ENCODE data around the gene GSTK1. TPM values are rescaled to one million over a fixed set of nuclear protein-coding genes. Genes with fewer than 3 reads are reported as not detected.
A peak's percentile ranks its signal among the peaks of the same experiment; 100 is the strongest.

GSTK1 gene
- total RNA-seq, 1 experiment from 2014 or later, result 298 TPM

DNA sequence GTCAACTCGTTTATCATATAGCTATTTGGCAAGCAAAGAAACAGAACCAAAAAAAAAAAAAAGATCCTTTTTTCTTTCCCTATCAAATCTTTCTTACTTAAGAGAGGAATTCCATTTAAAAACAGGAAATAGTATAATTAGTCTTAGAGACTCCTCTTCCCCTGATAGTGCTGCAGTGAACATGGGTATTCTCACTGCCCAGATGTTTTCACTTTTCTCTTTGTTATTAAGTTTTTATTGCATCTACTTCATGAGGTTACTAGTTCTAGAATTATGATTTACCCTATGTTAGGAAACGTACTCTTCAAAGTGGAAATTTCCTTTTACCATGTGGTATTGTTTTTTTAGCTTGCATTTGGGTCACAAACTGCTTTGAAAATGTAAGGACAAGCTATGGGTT lies 33.4 kb downstream of the GSTK1 start:
- no peak for DNase-seq (ENCODE audit: low spot score)

DNA sequence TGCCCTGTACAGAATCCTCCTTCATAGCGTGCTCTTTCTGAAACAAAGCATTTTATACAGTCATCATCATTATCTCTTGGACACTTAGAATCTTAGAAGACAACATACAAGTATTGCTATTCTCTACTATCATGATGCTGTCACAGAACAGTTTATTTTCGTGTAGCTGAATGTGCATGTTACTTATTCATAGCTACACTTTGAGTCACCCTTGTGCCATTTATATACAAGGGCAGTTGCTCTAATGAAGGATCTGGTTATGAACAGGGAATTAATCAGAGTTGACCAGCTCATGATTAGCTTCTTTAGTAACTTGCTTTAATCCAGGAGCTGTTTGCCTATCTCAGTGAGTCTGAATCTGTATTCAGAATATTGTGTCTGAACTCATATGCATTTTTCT lies 36.1 kb downstream of the GSTK1 start:
- DNase-seq (ENCODE audit: low spot score), result no peak

DNA sequence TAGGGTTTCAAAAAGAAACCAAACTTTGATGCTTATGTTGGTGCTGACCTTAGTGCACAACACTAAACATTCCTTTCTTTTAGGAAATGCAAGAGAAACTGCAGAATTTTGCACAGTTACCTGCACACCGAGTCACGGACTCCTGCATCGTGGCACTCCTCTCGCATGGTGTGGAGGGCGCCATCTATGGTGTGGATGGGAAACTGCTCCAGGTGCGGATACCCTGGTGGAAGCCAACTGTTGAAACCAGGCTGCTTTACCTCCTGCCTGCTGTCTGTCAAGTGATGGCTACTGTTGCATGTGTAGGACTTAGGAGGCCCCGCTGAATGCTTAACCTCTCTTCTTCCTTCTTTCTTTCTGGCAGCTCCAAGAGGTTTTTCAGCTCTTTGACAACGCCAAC lies 36.6 kb downstream of the GSTK1 start:
- peak; percentile 72 for DNase-seq (ENCODE audit: low spot score)

DNA sequence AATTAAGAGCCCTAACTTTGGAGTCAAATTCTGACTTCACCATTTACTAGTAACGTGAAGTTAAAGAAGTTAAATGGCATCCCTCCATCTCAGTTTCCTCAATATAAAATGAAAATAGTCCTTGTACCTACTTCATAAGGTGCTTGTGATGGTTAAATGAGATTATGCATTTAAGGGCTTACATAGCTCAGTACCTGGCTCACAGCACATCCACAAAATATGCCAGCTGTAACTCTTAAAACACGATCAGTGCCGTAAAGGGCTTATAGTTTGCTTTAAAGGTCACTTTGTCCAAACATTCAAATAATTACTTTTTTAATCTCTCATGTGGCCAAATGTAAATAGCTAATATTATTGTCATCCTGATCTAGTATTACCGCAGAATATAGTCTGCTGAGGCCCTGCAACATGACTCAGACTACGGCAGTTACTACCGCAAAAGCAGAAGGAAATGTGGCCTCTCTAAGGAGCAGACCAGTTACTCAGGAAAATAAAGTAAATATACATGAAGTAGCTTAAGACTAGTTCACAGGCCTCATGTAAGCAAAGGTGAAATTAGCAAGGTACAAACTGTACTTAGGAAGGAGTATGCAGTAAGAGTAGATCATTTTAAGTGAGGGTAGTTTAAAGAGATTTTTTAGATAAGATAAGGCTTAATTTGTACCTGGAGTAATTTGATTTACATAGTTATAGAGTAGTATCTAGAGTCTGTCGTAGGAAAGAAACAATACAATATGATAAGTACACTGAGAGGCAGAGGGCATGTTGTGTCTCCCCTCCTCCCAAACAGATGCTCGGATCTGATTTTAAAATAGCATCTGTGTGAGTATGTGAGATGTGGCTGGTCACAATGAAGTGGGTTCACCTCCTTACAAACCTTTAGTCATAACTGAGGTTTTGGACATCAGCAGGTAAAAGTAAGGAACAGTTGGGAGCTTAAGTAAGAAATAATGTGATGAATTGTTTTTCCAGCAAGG lies 38.0 kb downstream of the GSTK1 start:
- no peak for DNase-seq (ENCODE audit: low spot score)

DNA sequence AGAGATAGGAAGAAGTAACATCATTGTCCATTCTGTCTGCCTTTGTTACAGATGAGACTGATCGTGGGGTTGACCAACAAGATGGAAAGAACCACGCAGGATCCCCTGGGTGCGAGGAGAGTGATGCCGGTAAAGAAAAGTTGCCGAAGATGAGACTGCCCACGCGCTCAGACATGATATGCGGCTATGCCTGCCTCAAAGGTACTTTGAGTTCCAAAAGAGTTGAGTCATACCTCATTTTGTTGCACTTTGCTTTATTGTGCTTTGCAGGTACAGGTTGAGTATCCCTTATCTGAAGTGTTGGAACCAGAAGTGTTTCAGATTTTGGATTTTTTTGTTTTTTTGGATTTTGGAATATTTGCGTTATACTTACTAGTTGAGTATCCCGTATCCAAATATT lies 40.5 kb downstream of the GSTK1 start:
- no peak for DNase-seq (ENCODE audit: low spot score)

DNA sequence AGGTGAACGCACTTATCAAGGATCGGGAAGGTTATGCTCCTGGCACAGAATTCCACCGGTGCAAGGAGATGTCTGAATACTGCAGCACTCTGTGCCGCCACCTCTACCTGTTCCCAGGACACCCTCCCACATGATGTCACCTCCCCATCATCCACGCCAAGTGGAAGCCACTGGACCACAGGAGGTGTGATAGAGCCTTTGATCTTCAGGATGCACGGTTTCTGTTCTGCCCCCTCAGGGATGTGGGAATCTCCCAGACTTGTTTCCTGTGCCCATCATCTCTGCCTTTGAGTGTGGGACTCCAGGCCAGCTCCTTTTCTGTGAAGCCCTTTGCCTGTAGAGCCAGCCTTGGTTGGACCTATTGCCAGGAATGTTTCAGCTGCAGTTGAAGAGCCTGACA lies 41.7 kb downstream of the GSTK1 start:
- DNase-seq (ENCODE audit: low spot score), result no peak

DNA sequence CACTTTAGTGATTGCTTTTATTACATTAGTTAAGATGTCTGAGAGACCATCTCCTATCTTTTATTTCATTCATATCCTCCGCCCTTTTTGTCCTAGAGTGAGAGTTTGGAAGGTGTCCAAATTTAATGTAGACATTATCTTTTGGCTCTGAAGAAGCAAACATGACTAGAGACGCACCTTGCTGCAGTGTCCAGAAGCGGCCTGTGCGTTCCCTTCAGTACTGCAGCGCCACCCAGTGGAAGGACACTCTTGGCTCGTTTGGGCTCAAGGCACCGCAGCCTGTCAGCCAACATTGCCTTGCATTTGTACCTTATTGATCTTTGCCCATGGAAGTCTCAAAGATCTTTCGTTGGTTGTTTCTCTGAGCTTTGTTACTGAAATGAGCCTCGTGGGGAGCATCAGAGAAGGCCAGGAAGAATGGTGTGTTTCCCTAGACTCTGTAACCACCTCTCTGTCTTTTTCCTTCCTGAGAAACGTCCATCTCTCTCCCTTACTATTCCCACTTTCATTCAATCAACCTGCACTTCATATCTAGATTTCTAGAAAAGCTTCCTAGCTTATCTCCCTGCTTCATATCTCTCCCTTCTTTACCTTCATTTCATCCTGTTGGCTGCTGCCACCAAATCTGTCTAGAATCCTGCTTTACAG lies 42.3 kb downstream of the GSTK1 start:
- DNase-seq (ENCODE audit: low spot score), result peak; percentile 98

DNA sequence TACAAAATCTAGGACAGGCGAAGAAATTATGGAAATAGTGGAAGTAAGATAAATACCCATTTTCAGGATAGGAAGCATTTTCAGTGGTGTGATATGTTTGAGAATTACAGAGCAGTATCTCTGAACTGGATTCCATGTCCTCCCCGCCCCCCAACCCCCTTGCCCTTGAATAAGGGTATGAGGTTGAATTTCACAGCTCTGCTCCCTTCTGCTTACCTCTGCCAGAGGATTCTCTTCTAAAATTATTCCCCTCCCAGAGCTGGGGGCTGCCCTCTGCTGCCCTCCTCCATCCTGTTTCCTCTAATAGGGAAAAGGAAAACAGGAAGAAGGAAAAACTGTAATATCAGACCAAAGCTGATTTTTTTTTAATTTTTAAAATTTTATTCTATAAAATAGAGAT lies 45.4 kb downstream of the GSTK1 start:
- DNase-seq (ENCODE audit: low spot score), result no peak

DNA sequence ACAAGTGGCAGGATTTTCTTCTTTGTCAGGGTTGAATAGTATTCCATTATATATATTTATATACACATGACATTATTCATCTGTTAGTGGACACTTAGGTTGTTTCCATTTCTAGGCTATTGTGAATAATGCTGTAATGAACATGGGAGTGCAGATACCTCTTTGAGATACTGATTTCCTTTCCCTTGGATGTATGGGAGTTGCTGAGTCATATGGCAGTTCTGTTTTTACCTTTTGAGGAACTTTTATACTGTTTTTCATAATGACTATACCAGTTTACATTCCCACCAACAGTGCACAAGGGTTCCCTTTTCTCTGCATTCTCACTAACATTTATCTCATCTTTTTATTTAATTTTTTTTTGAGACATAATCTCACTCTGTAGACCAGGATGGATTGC lies 50.9 kb downstream of the GSTK1 start:
- no peak for DNase-seq (ENCODE audit: low spot score)

DNA sequence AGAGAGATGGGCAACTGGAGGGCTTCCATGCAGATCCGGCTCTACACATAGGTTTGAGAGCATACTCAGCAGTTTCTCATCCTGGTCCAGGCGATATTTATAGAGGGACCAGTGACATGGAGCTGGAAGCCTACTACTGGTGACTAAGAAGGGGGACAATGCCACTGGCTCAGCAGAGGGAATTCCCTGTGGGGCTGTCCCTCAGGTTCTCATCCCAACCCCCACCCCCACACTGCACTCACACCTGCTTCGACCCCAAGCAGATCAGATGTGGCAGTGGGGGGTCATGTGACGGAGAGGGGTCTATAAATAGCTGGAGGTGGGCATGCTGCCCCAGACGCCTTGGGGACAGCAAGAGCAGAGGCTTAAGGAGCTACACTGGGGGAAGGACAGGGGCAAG lies 52.5 kb downstream of the GSTK1 start, which contains the start of gene CLCN1:
Gene CLCN1 (plus strand): TSS at position 336 of the 400 bp plus-strand sequence. CDS start 102 bp downstream, outside the sequence.
- DNase-seq (ENCODE audit: low spot score), result no peak

DNA sequence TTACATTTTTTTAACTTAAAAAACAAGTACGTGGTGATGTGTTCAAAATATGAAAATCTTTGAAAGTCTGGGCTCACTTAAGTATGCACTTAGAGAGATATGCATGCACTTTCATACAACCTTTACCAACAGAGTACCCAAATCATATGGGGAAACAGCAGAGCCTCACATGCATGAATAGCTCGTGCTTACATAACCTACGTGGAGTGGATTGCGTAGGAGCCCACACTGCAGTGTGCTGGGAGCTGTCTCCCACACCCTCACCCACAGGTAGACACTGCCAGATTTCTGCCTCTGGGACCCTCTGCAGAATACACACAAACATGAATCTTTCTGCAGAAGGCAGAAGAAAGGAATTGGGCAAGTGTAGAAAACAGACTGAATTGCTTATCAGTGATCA lies 53.3 kb downstream of the GSTK1 start:
- no peak for DNase-seq (ENCODE audit: low spot score)

DNA sequence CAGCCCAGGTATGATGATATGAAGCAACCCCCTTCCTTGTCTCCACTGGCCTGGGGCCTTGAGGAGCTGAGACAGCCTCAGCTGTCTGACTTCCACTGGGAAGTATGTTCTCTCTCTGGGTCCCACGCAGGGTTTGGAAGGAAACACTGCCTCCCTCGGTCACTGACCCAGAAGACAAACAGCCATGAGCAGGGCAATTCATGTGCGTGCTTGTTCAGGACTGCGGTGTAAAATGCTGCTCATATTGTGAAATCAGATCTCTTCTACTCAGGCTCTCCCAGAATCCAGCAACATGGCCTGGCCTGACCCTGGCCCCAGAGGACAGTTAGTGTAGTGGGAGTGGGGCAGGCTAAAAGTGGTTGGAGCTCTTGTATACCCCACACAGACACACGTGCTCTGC lies 55.4 kb downstream of the GSTK1 start:
- no peak for DNase-seq (ENCODE audit: low spot score)

Small RNA genes within 50 kb of the gene (small RNA-seq; reads per million reads assigned to genes)
- not detected for gene AC073342.3
- not detected for gene RN7SL481P
- not detected for gene RN7SL535P

Other genes with a start within 250 kb of the GSTK1 start
- gene OR9A2, start 236.3 kb upstream of the GSTK1 start, total RNA-seq (2014; rRNA removed; shearing (Covaris generic)), result 0.29 TPM in 1 of 2 replicates, not detected in the other
- gene OR6V1, start 211.1 kb upstream of the GSTK1 start, total RNA-seq (2014; rRNA removed; shearing (Covaris generic)), result not detected in 2 replicates
- not detected in 2 replicates for gene PIP, start 131.4 kb upstream of the GSTK1 start, total RNA-seq (2014; rRNA removed; shearing (Covaris generic))
- not detected in 2 replicates for gene TAS2R39, start 80.0 kb upstream of the GSTK1 start, total RNA-seq (2014; rRNA removed; shearing (Covaris generic))
- not detected in 2 replicates for gene TAS2R40, start 41.4 kb upstream of the GSTK1 start, total RNA-seq (2014; rRNA removed; shearing (Covaris generic))
- 53.9 and 79.7 TPM in 2 replicates for gene TMEM139, start 21.5 kb downstream of the GSTK1 start, total RNA-seq (2014; rRNA removed; shearing (Covaris generic))
- gene CASP2, start 24.9 kb downstream of the GSTK1 start, total RNA-seq (2014; rRNA removed; shearing (Covaris generic)), result 26.6 and 27.7 TPM in 2 replicates
- 2.8 and 3.0 TPM in 2 replicates for gene CLCN1, start 52.7 kb downstream of the GSTK1 start, total RNA-seq (2014; rRNA removed; shearing (Covaris generic))
- 13.2 and 17.6 TPM in 2 replicates for gene FAM131B, start 99.3 kb downstream of the GSTK1 start, total RNA-seq (2014; rRNA removed; shearing (Covaris generic))
- 116 and 148 TPM in 2 replicates for gene ZYX, start 117.9 kb downstream of the GSTK1 start, total RNA-seq (2014; rRNA removed; shearing (Covaris generic))
- gene EPHA1, start 145.4 kb downstream of the GSTK1 start, total RNA-seq (2014; rRNA removed; shearing (Covaris generic)), result 54.3 and 65.6 TPM in 2 replicates
- not detected in 2 replicates for gene TAS2R60, start 180.0 kb downstream of the GSTK1 start, total RNA-seq (2014; rRNA removed; shearing (Covaris generic))
- gene TAS2R41, start 214.4 kb downstream of the GSTK1 start, total RNA-seq (2014; rRNA removed; shearing (Covaris generic)), result not detected in 2 replicates

Measured in HT-29 (cell line).